Neural progenitor cell (in vitro differentiated cells): ENCODE data around the gene SCYL3.

ENCODE experiments used
- EZH2 ChIP-seq: fragments of 200-600 bp; sonication (generic); IDR thresholded peaks from 2 replicates; pipeline ENCODE4 v1.6.1; 2017; ENCODE audit warnings: antibody characterized with exemption, mild to moderate bottlenecking, moderate library complexity
- EZH2phosphoT487 ChIP-seq: fragments of 200-600 bp; sonication (generic); IDR thresholded peaks from 2 replicates; pipeline ENCODE4 v1.6.1; 2017; ENCODE audit warnings: antibody characterized with exemption
- TF ChIP-seq, protein P1 (sequence below): fragments of 200-600 bp; sonication (generic); IDR thresholded peaks from 2 replicates; pipeline ENCODE4 v1.5.1; 2017; ENCODE audit warnings: antibody characterized with exemption, mild to moderate bottlenecking

DNA sequence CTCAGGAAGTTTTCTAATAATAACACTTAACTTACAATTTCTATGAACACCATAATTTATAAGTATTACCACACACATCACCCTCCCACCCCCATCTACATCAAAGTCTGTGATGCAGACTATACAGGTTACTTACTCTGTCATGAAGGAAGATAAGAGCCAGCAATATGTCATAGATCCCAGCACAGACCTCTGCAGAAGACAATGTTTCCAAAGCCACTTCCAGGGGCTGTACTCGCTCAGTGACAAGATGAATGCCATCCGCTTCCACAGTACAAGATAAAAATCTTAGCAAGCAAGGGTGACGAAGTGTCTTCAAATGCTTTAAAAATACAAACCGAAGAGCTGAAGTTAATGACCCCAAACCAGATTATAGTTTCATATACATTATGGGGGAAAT is 15.2 kb downstream of the SCYL3 start:
- TF ChIP-seq EZH2phosphoT487: no peak
- TF ChIP-seq, protein P1, sequence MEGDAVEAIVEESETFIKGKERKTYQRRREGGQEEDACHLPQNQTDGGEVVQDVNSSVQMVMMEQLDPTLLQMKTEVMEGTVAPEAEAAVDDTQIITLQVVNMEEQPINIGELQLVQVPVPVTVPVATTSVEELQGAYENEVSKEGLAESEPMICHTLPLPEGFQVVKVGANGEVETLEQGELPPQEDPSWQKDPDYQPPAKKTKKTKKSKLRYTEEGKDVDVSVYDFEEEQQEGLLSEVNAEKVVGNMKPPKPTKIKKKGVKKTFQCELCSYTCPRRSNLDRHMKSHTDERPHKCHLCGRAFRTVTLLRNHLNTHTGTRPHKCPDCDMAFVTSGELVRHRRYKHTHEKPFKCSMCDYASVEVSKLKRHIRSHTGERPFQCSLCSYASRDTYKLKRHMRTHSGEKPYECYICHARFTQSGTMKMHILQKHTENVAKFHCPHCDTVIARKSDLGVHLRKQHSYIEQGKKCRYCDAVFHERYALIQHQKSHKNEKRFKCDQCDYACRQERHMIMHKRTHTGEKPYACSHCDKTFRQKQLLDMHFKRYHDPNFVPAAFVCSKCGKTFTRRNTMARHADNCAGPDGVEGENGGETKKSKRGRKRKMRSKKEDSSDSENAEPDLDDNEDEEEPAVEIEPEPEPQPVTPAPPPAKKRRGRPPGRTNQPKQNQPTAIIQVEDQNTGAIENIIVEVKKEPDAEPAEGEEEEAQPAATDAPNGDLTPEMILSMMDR: no peak
- no peak for TF ChIP-seq EZH2
